ENCODE results near the gene RNF126. TPM values are rescaled to one million over a fixed set of nuclear protein-coding genes. Genes with fewer than 3 reads are reported as not detected.

RNF126 gene
- polyA plus RNA-seq, 1 donor (not counting 4 experiments of a cell fraction or from before 2014, with no cell fraction given) = 8.2 TPM

GRCh38 chr19:686589-687297 is 23.7 kb upstream of the RNF126 start:
- FAIRE-seq (no peak), DNase-seq (ENCODE audit: low read depth, low spot score) (no peak)
- dilution Hi-C loops (cut with MboI; ENCODE audit: extremely low pct_ligation_motif_present, low sequenced_read_pairs) = no loop called here
- H3K27me3 ChIP-seq (ENCODE audit: control insufficient read depth, extremely low read depth, insufficient read depth, low read length) = no peaks in the 10 kb centered on the region
- no peaks in the 10 kb centered on the region for H3K4me1 ChIP-seq (ENCODE audit: control insufficient read depth, extremely low read depth, insufficient read depth, low read length)
- H3K36me3 ChIP-seq (ENCODE audit: control insufficient read depth in 2 of 2, extremely low read depth in 1 of 2, insufficient read depth in 2 of 2, low read length in 2 of 2) = peaks cover 2 to 4% of the 10 kb centered on the region in 2 experiments
- H3K27ac ChIP-seq (ENCODE audit: control insufficient read depth, insufficient read depth, low read length) = no peak overlapping the region
- H3K4me2 ChIP-seq (ENCODE audit: control insufficient read depth, extremely low read depth, insufficient read depth, low read depth, low read length) = no peak overlapping the region
- no peaks in the 10 kb centered on the region for H3K79me2 ChIP-seq (ENCODE audit: control insufficient read depth, insufficient read depth, low read length)
- H2AFZ ChIP-seq (ENCODE audit: control insufficient read depth, low read length) = no peak overlapping the region
- peaks cover 3% of the 10 kb centered on the region for H4K20me1 ChIP-seq (ENCODE audit: control insufficient read depth, extremely low read depth, insufficient read depth, low read length)
- H3K4me3 ChIP-seq (ENCODE audit: control insufficient read depth in 2 of 3, extremely low read depth in 1 of 3, insufficient read depth in 2 of 3, low read depth in 1 of 3, low read length in 3 of 3) = no peak overlapping the region
- H3K9ac ChIP-seq (ENCODE audit: control insufficient read depth, extremely low read depth, insufficient read depth, low read length) = no peak overlapping the region
- H3K9me1 ChIP-seq (ENCODE audit: control insufficient read depth, extremely low read depth, insufficient read depth, low read length) = no peaks in the 10 kb centered on the region
- no peaks in the 10 kb centered on the region for H3K9me3 ChIP-seq (ENCODE audit: control insufficient read depth, low read depth, low read length)
- TF ChIP-seq EZH2 (IDR thresholded peaks at IDR 0.05; ENCODE audit: low read length) (no peak), CTCF (optimal IDR thresholded peaks at IDR 0.05 in 1 of 3, IDR thresholded peaks at IDR 0.05 in 1 of 3, conservative IDR thresholded peaks at IDR 0.05 in 1 of 3; ENCODE audit: extremely low read depth in 1 of 3, insufficient read depth in 2 of 3, low read length in 3 of 3) (no peak)

- Histone ChIP-seq H3K36me3 (ENCODE audit: control insufficient read depth in 2 of 2, extremely low read depth in 1 of 2, insufficient read depth in 2 of 2, low read length in 2 of 2) (peaks cover 2 to 11% of the 10 kb centered on the region in 2 experiments), H4K20me1 (ENCODE audit: control insufficient read depth, extremely low read depth, insufficient read depth, low read length) (peaks cover 9% of the 10 kb centered on the region), H3K9ac (ENCODE audit: control insufficient read depth, extremely low read depth, insufficient read depth, low read length) (no peak overlapping the region), H3K9me3 (ENCODE audit: control insufficient read depth, low read depth, low read length) (no peaks in the 10 kb centered on the region), H3K4me3 (ENCODE audit: control insufficient read depth in 2 of 3, extremely low read depth in 1 of 3, insufficient read depth in 2 of 3, low read depth in 1 of 3, low read length in 3 of 3) (no peak overlapping the region), H3K27ac (ENCODE audit: control insufficient read depth, insufficient read depth, low read length) (no peak overlapping the region), H3K9me1 (ENCODE audit: control insufficient read depth, extremely low read depth, insufficient read depth, low read length) (no peaks in the 10 kb centered on the region), H3K27me3 (ENCODE audit: control insufficient read depth, extremely low read depth, insufficient read depth, low read length) (no peaks in the 10 kb centered on the region), H2AFZ (ENCODE audit: control insufficient read depth, low read length) (no peak overlapping the region), H3K79me2 (ENCODE audit: control insufficient read depth, insufficient read depth, low read length) (no peaks in the 10 kb centered on the region), H3K4me2 (ENCODE audit: control insufficient read depth, extremely low read depth, insufficient read depth, low read depth, low read length) (no peak overlapping the region), H3K4me1 (ENCODE audit: control insufficient read depth, extremely low read depth, insufficient read depth, low read length) (no peaks in the 10 kb centered on the region)
- DNase-seq (ENCODE audit: low read depth, low spot score) = no peak
- dilution Hi-C loops (cut with MboI; ENCODE audit: extremely low pct_ligation_motif_present, low sequenced_read_pairs) = no loop called here
- no peak for FAIRE-seq
- TF ChIP-seq CTCF (optimal IDR thresholded peaks at IDR 0.05 in 1 of 3, IDR thresholded peaks at IDR 0.05 in 1 of 3, conservative IDR thresholded peaks at IDR 0.05 in 1 of 3; ENCODE audit: extremely low read depth in 1 of 3, insufficient read depth in 2 of 3, low read length in 3 of 3) = no peak
- no peak for TF ChIP-seq EZH2 (IDR thresholded peaks at IDR 0.05; ENCODE audit: low read length)
Measured at GRCh38 chr19:685454-685931, 22.5 kb upstream of the RNF126 start.
